Measurements from ENCODE around the gene PCBD2.

DNA sequence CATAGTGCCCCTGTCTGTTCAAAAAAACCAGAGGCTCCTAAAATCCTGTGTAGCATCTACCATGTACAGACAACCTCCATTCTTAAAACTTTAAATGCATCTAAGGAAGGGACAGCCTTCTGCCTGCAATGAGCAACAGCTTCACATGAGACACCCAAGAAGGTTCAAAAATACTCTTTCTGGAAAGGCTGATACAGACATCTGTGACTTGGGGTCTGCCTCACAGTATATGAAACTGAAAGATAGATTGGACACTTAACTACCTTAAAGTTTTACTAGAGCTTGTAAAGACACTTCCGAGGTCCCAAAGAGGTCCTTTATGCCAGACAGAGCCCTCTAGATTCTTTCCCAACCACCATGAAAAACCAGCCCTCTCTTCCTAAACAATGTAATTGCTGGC, 34.6 kb downstream of the PCBD2 start:
- TF ChIP-seq, protein P1, sequence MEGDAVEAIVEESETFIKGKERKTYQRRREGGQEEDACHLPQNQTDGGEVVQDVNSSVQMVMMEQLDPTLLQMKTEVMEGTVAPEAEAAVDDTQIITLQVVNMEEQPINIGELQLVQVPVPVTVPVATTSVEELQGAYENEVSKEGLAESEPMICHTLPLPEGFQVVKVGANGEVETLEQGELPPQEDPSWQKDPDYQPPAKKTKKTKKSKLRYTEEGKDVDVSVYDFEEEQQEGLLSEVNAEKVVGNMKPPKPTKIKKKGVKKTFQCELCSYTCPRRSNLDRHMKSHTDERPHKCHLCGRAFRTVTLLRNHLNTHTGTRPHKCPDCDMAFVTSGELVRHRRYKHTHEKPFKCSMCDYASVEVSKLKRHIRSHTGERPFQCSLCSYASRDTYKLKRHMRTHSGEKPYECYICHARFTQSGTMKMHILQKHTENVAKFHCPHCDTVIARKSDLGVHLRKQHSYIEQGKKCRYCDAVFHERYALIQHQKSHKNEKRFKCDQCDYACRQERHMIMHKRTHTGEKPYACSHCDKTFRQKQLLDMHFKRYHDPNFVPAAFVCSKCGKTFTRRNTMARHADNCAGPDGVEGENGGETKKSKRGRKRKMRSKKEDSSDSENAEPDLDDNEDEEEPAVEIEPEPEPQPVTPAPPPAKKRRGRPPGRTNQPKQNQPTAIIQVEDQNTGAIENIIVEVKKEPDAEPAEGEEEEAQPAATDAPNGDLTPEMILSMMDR (IDR thresholded peaks at IDR 0.05; ENCODE audit: borderline replicate concordance, extremely low read depth, low read length, poor library complexity, severe bottlenecking), result no peak
- TF ChIP-seq EZH2 (IDR thresholded peaks at IDR 0.05; ENCODE audit: borderline replicate concordance, low read depth, low read length, severe bottlenecking), result no peak

All from DND-41 (cell line).